ENCODE results near the gene CFAP99. TPM values are rescaled to one million over a fixed set of nuclear protein-coding genes. Genes with fewer than 3 reads are reported as not detected.

CFAP99 gene
- total and polyA plus RNA-seq, 9 of the 15 experiments (the other 6 are each of a cell fraction or from before 2014, with no cell fraction given): 0.07 to 0.18 (median 0.09) TPM; not detected in 6

DNA sequence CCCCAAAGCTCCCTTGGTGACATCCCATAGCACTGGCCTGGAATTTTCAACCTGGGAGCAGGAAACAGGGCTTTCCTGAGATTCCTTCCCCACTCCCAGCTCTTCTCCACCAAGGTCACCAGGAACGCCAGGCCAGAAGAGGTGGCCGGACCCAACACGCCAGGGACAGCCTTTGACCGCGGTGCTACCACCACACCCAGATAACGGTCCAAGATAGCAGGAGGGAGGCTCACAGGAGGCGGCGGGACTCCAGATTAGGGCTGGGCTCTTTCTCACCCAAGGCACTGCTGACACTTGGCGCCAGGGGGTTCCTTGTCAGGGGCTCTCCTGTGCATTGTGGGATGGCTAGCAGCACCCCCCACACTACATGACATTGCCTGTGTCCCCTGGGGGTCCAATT, 23.2 kb upstream of the CFAP99 start (continued):
- TF ChIP-seq ZNF354B (CRISPR knock-in tag; IDR thresholded peaks at IDR 0.05) (no peak), TBP (optimal IDR thresholded peaks at IDR 0.05; ENCODE audit: low read depth, low read length) (peak; percentile 43), SMARCA4 (IDR thresholded peaks at IDR 0.05) (peak; percentile 76), ATF1 (CRISPR knock-in tag; IDR thresholded peaks at IDR 0.05) (no peak), ATF1 (tag; IDR thresholded peaks at IDR 0.05) (peak; percentile 63), SOX6 (IDR thresholded peaks at IDR 0.05) (peak; percentile 67), NEUROD1 (IDR thresholded peaks at IDR 0.05; ENCODE audit: borderline replicate concordance, low read depth, low read length, partially characterized antibody) (peak; percentile 81), CXXC5 (CRISPR knock-in tag; IDR thresholded peaks at IDR 0.05) (peak; percentile 83), POLR2AphosphoS5 (IDR thresholded peaks at IDR 0.05; ENCODE audit: control insufficient read depth, insufficient read depth, low read depth, low read length) (peak; percentile 65; the same call in 1 of the 2 replicates), MTA3 (IDR thresholded peaks at IDR 0.05; ENCODE audit: borderline replicate concordance) (peak; percentile 83; the same call in 1 of the 2 replicates), NCOA4 (IDR thresholded peaks at IDR 0.05; ENCODE audit: partially characterized antibody) (no peak), ZEB2 (IDR thresholded peaks at IDR 0.05) (peak; percentile 84; the same call in 1 of the 2 replicates), RBM14 (IDR thresholded peaks at IDR 0.05; ENCODE audit: borderline replicate concordance, insufficient read depth, low read depth, low read length) (no peak)
- TF ChIP-seq, protein P1, sequence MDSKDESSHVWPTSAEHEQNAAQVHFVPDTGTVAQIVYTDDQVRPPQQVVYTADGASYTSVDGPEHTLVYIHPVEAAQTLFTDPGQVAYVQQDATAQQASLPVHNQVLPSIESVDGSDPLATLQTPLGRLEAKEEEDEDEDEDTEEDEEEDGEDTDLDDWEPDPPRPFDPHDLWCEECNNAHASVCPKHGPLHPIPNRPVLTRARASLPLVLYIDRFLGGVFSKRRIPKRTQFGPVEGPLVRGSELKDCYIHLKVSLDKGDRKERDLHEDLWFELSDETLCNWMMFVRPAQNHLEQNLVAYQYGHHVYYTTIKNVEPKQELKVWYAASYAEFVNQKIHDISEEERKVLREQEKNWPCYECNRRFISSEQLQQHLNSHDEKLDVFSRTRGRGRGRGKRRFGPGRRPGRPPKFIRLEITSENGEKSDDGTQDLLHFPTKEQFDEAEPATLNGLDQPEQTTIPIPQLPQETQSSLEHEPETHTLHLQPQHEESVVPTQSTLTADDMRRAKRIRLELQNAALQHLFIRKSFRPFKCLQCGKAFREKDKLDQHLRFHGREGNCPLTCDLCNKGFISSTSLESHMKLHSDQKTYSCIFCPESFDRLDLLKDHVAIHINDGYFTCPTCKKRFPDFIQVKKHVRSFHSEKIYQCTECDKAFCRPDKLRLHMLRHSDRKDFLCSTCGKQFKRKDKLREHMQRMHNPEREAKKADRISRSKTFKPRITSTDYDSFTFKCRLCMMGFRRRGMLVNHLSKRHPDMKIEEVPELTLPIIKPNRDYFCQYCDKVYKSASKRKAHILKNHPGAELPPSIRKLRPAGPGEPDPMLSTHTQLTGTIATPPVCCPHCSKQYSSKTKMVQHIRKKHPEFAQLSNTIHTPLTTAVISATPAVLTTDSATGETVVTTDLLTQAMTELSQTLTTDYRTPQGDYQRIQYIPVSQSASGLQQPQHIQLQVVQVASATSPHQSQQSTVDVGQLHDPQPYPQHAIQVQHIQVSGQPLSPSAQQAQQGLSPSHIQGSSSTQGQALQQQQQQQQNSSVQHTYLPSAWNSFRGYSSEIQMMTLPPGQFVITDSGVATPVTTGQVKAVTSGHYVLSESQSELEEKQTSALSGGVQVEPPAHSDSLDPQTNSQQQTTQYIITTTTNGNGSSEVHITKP (IDR thresholded peaks at IDR 0.05; ENCODE audit: partially characterized antibody): peak; percentile 73
- TF ChIP-seq, protein P2, sequence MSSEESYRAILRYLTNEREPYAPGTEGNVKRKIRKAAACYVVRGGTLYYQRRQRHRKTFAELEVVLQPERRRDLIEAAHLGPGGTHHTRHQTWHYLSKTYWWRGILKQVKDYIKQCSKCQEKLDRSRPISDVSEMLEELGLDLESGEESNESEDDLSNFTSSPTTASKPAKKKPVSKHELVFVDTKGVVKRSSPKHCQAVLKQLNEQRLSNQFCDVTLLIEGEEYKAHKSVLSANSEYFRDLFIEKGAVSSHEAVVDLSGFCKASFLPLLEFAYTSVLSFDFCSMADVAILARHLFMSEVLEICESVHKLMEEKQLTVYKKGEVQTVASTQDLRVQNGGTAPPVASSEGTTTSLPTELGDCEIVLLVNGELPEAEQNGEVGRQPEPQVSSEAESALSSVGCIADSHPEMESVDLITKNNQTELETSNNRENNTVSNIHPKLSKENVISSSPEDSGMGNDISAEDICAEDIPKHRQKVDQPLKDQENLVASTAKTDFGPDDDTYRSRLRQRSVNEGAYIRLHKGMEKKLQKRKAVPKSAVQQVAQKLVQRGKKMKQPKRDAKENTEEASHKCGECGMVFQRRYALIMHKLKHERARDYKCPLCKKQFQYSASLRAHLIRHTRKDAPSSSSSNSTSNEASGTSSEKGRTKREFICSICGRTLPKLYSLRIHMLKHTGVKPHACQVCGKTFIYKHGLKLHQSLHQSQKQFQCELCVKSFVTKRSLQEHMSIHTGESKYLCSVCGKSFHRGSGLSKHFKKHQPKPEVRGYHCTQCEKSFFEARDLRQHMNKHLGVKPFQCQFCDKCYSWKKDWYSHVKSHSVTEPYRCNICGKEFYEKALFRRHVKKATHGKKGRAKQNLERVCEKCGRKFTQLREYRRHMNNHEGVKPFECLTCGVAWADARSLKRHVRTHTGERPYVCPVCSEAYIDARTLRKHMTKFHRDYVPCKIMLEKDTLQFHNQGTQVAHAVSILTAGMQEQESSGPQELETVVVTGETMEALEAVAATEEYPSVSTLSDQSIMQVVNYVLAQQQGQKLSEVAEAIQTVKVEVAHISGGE (CRISPR knock-in tag; IDR thresholded peaks at IDR 0.05): peak in 2 of 3 experiments; percentile 43 to 87; a peak in 3 of 6 replicates
- TF ChIP-seq, protein P3, sequence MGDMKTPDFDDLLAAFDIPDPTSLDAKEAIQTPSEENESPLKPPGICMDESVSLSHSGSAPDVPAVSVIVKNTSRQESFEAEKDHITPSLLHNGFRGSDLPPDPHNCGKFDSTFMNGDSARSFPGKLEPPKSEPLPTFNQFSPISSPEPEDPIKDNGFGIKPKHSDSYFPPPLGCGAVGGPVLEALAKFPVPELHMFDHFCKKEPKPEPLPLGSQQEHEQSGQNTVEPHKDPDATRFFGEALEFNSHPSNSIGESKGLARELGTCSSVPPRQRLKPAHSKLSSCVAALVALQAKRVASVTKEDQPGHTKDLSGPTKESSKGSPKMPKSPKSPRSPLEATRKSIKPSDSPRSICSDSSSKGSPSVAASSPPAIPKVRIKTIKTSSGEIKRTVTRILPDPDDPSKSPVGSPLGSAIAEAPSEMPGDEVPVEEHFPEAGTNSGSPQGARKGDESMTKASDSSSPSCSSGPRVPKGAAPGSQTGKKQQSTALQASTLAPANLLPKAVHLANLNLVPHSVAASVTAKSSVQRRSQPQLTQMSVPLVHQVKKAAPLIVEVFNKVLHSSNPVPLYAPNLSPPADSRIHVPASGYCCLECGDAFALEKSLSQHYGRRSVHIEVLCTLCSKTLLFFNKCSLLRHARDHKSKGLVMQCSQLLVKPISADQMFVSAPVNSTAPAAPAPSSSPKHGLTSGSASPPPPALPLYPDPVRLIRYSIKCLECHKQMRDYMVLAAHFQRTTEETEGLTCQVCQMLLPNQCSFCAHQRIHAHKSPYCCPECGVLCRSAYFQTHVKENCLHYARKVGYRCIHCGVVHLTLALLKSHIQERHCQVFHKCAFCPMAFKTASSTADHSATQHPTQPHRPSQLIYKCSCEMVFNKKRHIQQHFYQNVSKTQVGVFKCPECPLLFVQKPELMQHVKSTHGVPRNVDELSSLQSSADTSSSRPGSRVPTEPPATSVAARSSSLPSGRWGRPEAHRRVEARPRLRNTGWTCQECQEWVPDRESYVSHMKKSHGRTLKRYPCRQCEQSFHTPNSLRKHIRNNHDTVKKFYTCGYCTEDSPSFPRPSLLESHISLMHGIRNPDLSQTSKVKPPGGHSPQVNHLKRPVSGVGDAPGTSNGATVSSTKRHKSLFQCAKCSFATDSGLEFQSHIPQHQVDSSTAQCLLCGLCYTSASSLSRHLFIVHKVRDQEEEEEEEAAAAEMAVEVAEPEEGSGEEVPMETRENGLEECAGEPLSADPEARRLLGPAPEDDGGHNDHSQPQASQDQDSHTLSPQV (IDR thresholded peaks at IDR 0.05): peak; percentile 75

Measured in K562 (cell line).